COLO829 (cell line): ENCODE data around the gene CCR2.
"Not testable (repeated sequence)": the region's sequence is repeated elsewhere in the genome, so short reads cannot be mapped to it uniquely, and the experiment has no call there.

ENCODE experiments used
- DNase-seq: peaks from one replicate; pipeline ENCODE4 v3.0.0; 2012; ENCODE audit warnings: low spot score

CCR2 gene

DNA sequence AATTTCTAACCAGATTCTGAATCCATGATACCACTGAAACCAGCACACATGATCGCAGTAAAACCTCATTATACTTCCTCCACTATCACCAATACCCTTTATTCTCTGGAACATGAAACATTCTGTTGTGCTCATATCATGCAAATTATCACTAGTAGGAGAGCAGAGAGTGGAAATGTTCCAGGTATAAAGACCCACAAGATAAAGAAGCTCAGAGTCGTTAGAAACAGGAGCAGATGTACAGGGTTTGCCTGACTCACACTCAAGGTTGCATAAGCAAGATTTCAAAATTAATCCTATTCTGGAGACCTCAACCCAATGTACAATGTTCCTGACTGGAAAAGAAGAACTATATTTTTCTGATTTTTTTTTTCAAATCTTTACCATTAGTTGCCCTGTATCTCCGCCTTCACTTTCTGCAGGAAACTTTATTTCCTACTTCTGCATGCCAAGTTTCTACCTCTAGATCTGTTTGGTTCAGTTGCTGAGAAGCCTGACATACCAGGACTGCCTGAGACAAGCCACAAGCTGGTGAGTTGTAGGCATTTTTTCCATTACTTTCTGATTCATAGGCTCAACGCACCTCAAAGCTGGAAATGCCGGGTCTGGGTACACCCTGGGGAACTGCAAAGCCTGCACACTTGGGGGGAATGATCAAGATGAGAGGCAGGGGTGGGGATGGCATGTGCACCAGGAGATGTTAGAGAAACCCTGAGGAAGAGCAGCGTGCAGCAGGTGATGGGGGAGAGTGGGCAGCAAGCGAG lies at the start of gene CCR2:
Gene CCR2 (plus strand): TSS at position 465 of the 764 bp plus-strand sequence. CDS start 3,417 bp downstream, outside the sequence.
- no peak for DNase-seq

GRCh38 chr3:46304739-46305138 lies 49.2 kb upstream of the CCR2 start:
- no peak for DNase-seq

DNA sequence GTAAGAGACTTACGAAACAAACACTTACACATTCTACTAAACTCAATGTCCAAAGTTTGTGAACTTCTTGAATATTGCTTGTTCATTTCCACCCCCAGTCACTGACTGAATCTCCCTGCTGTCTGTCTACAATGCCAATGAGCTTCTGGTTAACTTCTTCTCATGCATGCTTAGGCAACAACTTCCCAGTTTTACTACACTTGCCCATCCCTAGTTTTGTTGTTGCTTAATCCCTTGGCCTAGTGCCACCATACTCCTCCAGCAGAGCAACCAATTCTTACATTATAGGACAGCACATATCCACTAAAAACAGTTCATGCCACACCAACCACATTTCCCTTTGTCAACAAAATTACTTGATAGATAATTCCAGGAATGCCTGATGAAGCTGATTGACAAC lies 40.9 kb upstream of the CCR2 start:
- no peak for DNase-seq

GRCh38 chr3:46314517-46314916 lies 39.4 kb upstream of the CCR2 start:
- DNase-seq = no peak

- no peak for DNase-seq
Observed at GRCh38 chr3:46316206-46316605, 37.7 kb upstream of the CCR2 start.

DNA sequence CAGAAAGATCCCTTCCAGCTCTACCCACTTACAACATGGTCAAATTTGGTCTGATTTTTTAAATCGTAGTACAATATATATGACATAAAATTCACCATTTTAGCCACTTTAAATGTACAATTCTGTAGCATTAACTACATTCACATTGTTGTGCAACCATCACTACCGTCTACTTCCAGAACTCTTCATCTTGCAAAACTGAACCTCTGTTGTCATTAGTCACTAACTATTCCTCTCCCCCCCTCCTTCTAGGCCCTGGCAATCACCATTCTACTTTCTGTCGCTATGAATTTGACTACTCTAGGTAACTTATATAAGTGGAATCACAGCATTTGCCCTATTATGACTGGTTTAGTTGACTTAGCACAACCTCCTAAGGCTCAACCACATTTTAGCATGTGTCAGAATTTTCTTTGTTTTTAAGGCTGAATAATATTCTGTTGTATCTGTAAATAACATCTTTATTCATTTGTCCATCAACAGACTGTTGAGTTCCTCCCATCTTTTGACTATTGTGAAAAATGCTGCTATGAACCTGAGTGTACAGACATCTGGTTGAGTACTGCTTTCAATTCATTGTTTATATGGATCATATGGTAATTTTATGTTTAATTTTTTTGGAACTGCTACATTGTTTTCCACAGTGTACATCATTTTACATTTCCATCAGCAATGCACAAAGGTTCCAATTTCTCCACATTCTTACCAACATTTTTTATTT lies 35.5 kb upstream of the CCR2 start:
- DNase-seq = no peak

DNA sequence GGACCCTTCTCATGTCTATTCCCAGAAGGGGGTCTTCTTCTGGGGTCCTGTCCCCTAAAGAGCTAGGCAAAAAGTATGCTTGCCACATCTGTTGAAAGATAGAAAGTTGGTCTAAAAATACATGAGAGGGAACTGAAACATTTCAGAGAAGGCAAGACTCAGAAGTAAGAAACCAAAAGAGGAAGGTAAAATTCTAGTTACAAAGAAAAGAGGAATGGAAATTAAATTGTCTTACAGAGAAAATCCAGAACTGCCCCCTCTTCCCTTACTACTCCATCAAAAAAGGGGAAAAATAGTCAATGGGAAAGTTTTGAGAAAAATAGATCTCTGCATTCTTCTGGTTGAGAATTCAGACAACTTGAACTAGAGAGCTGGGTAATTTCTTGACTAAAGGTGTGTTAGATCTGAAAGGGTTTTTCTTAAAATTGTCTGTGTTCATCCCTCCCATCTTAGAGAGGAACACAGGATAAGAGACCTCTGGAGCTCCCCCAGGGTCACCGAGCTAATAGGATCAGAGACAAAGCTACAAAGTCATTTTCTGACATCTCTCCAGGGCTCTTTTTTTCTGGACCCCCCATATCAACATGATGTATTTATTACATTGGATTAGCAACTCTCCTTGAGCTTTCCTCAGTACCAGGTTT lies 32.3 kb upstream of the CCR2 start:
- no peak for DNase-seq

DNA sequence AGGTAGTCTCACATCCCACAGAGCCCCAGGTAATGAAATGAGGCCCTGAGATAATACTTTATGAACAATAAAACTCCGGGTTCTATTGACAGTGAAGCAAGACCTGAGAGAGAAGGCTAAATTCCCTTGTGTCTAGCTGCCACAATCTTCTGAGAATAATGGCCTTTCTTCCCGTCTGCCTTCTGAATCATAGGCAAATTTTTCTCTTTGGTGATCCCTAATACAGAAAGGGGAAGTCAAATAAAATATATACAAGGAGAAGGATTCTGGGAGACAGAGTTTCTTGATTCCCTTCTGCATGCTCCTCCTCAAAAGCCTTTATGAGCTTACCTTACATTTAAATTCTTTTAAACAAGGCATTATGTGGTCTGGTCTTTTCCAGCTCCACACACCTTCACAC lies 29.9 kb upstream of the CCR2 start:
- DNase-seq = no peak

- DNase-seq = no peak
Observed at GRCh38 chr3:46325645-46326300, 28.1 kb upstream of the CCR2 start.

DNA sequence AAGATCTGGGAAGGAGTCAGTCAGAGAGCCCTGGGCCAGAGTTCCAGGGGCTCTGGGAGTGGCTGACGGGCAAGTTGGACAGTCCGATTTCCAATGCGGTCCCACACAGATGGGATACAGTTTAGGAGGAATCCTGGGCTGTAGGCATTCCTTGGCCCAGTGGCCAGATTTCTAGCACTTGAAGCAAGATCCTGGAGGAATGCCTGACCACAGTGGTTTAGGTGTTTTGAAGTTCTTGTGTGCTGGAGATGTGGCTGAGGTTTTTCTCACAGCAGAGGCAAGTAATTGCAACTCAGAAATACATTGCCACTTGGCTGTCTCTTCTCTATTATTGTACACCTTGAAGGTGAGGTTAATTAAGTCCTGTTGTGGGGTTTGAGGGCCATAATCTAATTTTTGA lies 23.2 kb upstream of the CCR2 start:
- DNase-seq = not testable (repeated sequence)

DNA sequence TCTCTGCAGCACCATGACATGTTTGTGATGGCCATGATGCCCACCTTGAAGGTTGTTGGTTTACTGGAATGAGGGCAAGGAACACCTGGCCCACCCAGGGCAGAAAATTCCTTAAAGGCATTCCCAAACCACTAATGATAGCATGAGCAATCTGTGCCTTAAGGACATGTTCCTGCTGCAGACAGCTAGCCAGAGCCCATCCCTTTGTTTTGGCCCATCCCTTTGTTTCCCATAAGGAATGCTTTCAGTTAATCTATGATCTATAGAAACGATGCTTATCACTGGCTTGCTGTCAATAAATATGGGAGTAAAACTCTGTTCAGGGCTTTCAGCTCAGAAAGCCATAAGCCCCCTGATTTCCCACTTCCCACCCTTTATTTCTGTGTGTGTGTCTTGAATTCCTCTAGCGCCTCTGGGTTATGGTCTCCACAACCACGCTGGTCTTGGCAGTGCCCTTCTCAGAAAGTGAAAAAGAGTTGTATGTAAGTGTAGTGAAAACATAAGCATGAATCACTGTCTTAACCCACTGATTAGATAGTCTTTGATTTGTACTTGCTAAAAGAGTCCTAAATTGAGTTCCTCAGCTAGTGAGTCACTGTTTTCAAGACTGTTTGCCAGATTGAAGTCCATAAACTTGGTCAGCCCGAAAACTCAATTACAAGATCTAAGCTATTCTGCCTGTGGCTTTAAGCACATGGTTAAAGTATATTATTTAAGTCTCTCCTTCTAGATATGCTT lies 19.0 kb upstream of the CCR2 start:
- DNase-seq = no peak

DNA sequence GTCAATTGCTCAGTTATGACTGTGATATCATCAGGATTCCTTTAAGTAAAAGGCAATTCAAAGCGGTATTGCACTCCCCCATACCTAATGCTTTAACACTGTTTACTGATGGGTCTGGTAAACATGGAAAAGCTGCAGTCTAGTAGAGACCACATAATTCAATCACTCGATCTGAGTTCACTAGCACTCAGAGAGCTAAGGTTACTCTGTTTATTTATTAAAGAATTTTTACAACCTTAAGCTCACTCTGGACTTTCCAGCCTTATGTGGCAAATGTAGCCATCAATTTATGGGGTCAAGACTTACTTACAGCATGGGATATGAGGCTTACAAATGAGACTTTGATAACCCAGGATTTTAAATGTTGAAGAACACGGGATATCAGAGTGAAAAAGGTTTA lies 18.4 kb upstream of the CCR2 start:
- DNase-seq = no peak

GRCh38 chr3:46337911-46338310 lies 16.0 kb upstream of the CCR2 start:
- DNase-seq = no peak

- DNase-seq = no peak
Observed at GRCh38 chr3:46338840-46339239, 15.1 kb upstream of the CCR2 start.

- DNase-seq = no peak
Observed at GRCh38 chr3:46344476-46344875, 9.4 kb upstream of the CCR2 start.

DNA sequence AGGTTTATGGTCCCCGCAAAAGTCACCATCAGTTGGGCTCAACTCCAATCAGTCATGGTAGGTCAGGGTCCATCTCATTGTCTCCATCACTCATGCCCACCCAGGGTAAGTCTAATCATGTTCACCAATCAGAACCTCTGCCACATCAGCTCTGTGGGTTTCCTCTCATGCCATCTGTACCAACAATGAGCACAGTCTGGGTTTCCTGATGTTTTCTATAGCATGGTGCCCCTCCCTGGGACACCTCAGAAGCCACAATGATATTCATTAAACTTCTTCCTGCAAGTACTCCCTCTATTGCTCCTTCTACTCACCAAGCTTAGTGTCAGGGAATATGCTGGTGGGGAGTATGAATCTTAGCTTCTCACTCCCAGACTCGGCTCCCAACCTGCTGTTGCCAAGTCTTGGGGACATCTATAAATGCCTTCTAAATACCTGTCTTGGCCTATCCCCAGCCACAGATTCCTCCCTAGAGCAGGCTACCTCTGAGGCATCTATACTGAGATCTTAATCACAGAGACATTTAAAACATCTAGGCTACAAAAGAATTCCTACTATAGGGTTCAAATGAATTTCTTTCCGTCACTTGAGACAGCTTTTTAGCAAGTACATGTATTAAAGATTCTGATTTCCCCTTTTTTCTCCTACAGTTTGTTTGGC lies 5.0 kb upstream of the CCR2 start:
- no peak for DNase-seq

DNA sequence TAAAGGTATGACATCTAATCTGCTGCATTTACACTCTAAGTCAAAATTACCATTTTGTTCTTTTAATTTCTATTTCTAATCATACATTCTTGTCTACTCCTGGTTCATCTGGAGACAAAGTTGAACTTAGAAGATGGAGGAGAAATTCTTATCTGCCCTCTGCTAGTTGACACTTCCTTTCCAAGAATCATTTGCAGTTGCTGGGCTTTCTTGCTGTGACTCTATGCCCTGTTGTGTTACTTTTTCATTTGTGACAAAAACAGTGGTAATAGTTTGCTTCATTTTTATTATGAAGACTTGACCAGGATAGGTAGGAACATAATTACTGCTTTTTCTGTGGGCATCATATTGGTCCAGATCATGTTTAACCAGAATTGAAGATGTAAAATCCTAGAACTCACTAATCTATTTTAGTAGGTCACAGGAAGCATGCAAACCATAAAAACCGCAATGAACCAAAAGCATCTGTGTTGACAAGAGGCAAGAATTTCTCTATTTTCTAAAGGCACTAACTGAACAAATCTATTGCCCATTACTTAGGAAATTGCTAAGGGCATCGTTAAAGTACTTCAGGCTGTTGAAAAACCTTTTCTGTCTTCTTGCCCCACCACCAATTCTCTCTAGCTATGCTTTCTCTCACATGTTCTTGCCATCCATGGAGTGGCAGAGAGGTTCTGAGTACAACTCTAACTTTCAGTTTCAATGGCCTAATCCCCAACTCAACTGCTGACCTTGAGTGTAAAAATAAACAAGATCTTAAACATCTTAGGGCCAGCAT lies 4.2 kb upstream of the CCR2 start:
- DNase-seq = no peak

GRCh38 chr3:46350262-46350565 lies 3.7 kb upstream of the CCR2 start:
- no peak for DNase-seq

GRCh38 chr3:46351646-46352045 lies 2.3 kb upstream of the CCR2 start:
- no peak for DNase-seq

GRCh38 chr3:46353090-46353489 lies 821 bp upstream of the CCR2 start:
- DNase-seq = no peak

GRCh38 chr3:46354478-46354877 lies 567 bp downstream of the CCR2 start:
- no peak for DNase-seq
